Heart left ventricle (tissue), 16 donors: ENCODE data around the gene MACC1. TPM values are rescaled to one million over a fixed set of nuclear protein-coding genes. Genes with fewer than 3 reads are reported as not detected.

Experiments used
- ATAC-seq, 4 donors: fragments of 200-7000 bp; cut with Tn5 transposase; one replicate each; pipeline ENCODE4 v1.9.1; 2020 to 2022; ENCODE audit warnings: moderate library complexity in 4 of 4, mild to moderate bottlenecking in 3 of 4, moderate number of reproducible peaks in 1 of 4
- DNase-seq, 5 donors: peaks; one replicate each; pipeline ENCODE4 v3.0.0-alpha.2; 2020
- H3K27ac ChIP-seq, 12 donors: fragments of 200-600 bp; sonication (generic) in 4 of 12; one replicate each; pipeline versions ENCODE4 v1.5.0 to v1.8.0; 2016 to 2022; ENCODE audit warnings: mild to moderate bottlenecking in 2 of 12
- H3K27me3 ChIP-seq, 9 donors: fragments of 200-600 bp; sonication (generic) in 2 of 9; one replicate each; pipeline versions ENCODE4 v1.5.1 to v1.8.0; 2016 to 2022; ENCODE audit warnings: mild to moderate bottlenecking in 3 of 9
- H3K36me3 ChIP-seq, 9 donors: fragments of 200-600 bp; sonication (generic) in 2 of 9; one replicate each; pipeline versions ENCODE4 v1.5.0 to v1.8.0; 2018 to 2022; ENCODE audit warnings: mild to moderate bottlenecking in 2 of 9
- H3K4me1 ChIP-seq, 12 donors: fragments of 200-600 bp; sonication (generic) in 4 of 12; one replicate each; pipeline versions ENCODE4 v1.5.0 to v1.8.0; 2016 to 2022; ENCODE audit warnings: mild to moderate bottlenecking in 3 of 12
- H3K4me3 ChIP-seq, 12 donors: fragments of 200-600 bp; sonication (generic) in 4 of 12; one replicate each; pipeline versions ENCODE4 v1.5.0 to v1.8.0; 2017 to 2022; ENCODE audit warnings: mild to moderate bottlenecking in 9 of 12, moderate library complexity in 4 of 12
- H3K9me3 ChIP-seq, 12 donors: fragments of 200-600 bp; sonication (generic) in 4 of 12; one replicate each; pipeline versions ENCODE4 v1.5.0 to v1.8.0; 2016 to 2022; ENCODE audit warnings: mild to moderate bottlenecking in 1 of 12
- POLR2A ChIP-seq, 2 donors: fragments of 450-650 bp; IDR thresholded peaks; one replicate each; pipeline ENCODE4 v1.6.1; 2017; ENCODE audit warnings: antibody characterized with exemption in 2 of 2, mild to moderate bottlenecking in 2 of 2, moderate library complexity in 2 of 2
- WGBS, 4 donors: extraction: QIAGEN DNeasy Blood & Tissue Kit in 2 of 4; methylation state at CpG; one replicate each; pipeline versions ENCODE4 v1.1.5 to v1.1.7; 2013 to 2018; 5-methylcytosine and 5-hydroxymethylcytosine counted together
- intact Hi-C, 10 donors: fragments of 100-400 bp; cut with DNase I; formaldehyde crosslinking; loops; one replicate each; pipeline versions ENCODE4 v1.11.1 to v1.14.2; 2022
- polyA plus RNA-seq, 2 donors: library from polyadenylated mRNA; stranded (reverse); fragments of 200-250 nt; gene quantifications; one replicate each; pipeline ENCODE4 v1.2.3, GENCODE V29; 2013
- total RNA-seq, 9 donors: library from RNA; depleted of rRNA in 2 of 9; stranded (reverse); fragments of >200 nt in 2 of 9; fragmentation: NEBNext Ultra II Directional in 3 of 9; extraction: Animal tissue kit (Norgen Biotek cat#: 25700) in 3 of 9; gene quantifications; one replicate each; pipeline versions ENCODE4 v1.1.0 to v1.2.4, GENCODE V29; 2016 to 2023
- TF ChIP-seq, protein P1 (sequence below), 12 donors: fragments of 200-600 bp; sonication (generic) in 4 of 12; IDR thresholded peaks; one replicate each; pipeline versions ENCODE4 v1.5.0 to v1.8.0; 2018 to 2022; ENCODE audit warnings: antibody characterized with exemption in 12 of 12, mild to moderate bottlenecking in 5 of 12
- donor health status: ischemic (EF 13 %, LVEDD 7.1; RV severe dilation, severe dysfunction).
- donor health status: healthy with polysubstance abuse.
- donor health status: DM: no; HTN: yes; CAD: no.
- donor health status: DM: no; HTN: no; CAD: no.
- donor health status: ischemic (EF 25% LVEDD 6.9; RV normal size, moderate dysfunction).
- donor health status: ischemic (EF 25% LVEDD 5.7; RV mildly dilated, moderate dysfunction).
- donor health status: healthy.
- donor health status: DM: yes; HTN: yes; CAD: no.
- donor health status: ischemic (EF 35%, LVEDD 5.7; RV mildly dilated, moderate dysfunction).
- donor health status: nonischemic (EF 11% LVEDD 7.7; RV severe dilation, severe dysfunction).
- donor health status: DM: yes; HTN: yes; CAD: no.
- donor health status: PGD.
- donor health status: ischemic (EF 29% LVEDD 5.4; RV normal size, mild dysfunction).
- donor health status: nonischemic (EF 23%, LVEDD 6.1; RV moderate dilation, normal function).

MACC1 gene
- total and polyA plus RNA-seq, 11 donors: under 0.01 to 1.3 (median 0.12) TPM; not detected in 4

DNA sequence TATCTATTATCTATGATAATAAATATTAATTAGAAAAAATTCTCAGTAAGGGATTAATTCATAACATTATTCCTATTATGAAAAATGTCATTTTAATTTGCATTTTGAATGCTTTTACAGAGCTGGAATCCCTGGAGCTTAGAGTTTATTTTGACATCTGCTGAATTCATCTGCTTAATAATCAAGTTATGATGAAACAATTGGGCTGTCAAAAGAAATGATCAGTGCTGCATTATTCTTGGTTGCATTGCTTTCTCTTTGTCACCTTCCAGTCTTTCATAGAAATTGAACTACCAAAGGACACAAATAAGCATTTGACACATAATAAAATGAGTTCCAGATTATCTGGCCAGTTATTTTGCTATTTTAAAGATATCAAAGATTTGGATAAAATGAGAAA is 40.0 kb upstream of the MACC1 start:
- Histone ChIP-seq H3K27me3 (no peaks in the 10 kb centered on the region), H3K4me3 (no peak overlapping the region), H3K4me1 (peaks cover 0 to 12% (median 0%) of the 10 kb centered on the region in 12 donors), H3K9me3 (no peaks in the 10 kb centered on the region), H3K27ac (no peak overlapping the region), H3K36me3 (no peaks in the 10 kb centered on the region)
- ATAC-seq (no peak), DNase-seq (no peak)
- intact Hi-C loops: no loop called here
- TF ChIP-seq, protein P1, sequence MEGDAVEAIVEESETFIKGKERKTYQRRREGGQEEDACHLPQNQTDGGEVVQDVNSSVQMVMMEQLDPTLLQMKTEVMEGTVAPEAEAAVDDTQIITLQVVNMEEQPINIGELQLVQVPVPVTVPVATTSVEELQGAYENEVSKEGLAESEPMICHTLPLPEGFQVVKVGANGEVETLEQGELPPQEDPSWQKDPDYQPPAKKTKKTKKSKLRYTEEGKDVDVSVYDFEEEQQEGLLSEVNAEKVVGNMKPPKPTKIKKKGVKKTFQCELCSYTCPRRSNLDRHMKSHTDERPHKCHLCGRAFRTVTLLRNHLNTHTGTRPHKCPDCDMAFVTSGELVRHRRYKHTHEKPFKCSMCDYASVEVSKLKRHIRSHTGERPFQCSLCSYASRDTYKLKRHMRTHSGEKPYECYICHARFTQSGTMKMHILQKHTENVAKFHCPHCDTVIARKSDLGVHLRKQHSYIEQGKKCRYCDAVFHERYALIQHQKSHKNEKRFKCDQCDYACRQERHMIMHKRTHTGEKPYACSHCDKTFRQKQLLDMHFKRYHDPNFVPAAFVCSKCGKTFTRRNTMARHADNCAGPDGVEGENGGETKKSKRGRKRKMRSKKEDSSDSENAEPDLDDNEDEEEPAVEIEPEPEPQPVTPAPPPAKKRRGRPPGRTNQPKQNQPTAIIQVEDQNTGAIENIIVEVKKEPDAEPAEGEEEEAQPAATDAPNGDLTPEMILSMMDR (IDR thresholded peaks at IDR 0.05): no peak
- no peak for TF ChIP-seq POLR2A (IDR thresholded peaks at IDR 0.05)

GRCh38 chr7:20249920-20250319 is 32.7 kb upstream of the MACC1 start:
- no peaks in the 10 kb centered on the region for H3K27me3 ChIP-seq
- peaks cover 0 to under 1% (median 0%) of the 10 kb centered on the region in 12 donors for H3K4me1 ChIP-seq
- TF ChIP-seq, protein P1 (IDR thresholded peaks at IDR 0.05): no peak
- TF ChIP-seq POLR2A (IDR thresholded peaks at IDR 0.05): no peak
- H3K4me3 ChIP-seq: no peak overlapping the region
- H3K36me3 ChIP-seq: no peaks in the 10 kb centered on the region
- ATAC-seq: no peak
- no peak for DNase-seq
- H3K27ac ChIP-seq: no peak overlapping the region
- no peaks in the 10 kb centered on the region for H3K9me3 ChIP-seq
- 74 to 90% (median 86%) methylated on average over 1 of the region's 1 CpG for WGBS, 4 donors
- intact Hi-C loops: no loop called here

DNA sequence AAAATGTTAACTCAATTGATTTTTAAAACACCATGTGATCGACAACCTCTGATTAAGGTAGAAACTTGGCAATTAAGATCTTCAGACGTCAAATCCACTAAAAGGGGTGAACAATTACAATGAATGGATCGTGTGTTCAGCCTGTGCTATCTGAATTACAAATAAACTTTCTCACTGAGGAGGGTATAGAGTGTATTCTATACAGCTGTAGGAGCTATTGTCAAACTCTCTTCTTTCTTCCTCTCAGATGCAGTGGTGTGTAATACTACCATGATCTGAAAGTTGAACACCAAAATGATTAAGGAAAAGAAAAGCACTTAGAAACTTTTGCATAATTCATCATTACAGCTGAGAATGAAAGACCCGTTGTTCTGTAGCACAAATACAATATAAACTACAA is 32.2 kb upstream of the MACC1 start:
- no peaks in the 10 kb centered on the region for H3K36me3 ChIP-seq
- no peak for ATAC-seq
- no peak for DNase-seq
- H3K4me3 ChIP-seq: no peak overlapping the region
- no peak for TF ChIP-seq POLR2A (IDR thresholded peaks at IDR 0.05)
- TF ChIP-seq, protein P1 (IDR thresholded peaks at IDR 0.05): no peak
- 78 to 83% (median 79%) methylated on average over 4 of the region's 4 CpGs for WGBS, 4 donors
- no peaks in the 10 kb centered on the region for H3K9me3 ChIP-seq
- intact Hi-C loops: no loop called here
- H3K27me3 ChIP-seq: no peaks in the 10 kb centered on the region
- no peak overlapping the region for H3K27ac ChIP-seq
- peaks cover 0 to 6% (median 0%) of the 10 kb centered on the region in 12 donors for H3K4me1 ChIP-seq

- TF ChIP-seq POLR2A (IDR thresholded peaks at IDR 0.05): no peak
- TF ChIP-seq, protein P1 (IDR thresholded peaks at IDR 0.05): no peak
- no peaks in the 10 kb centered on the region for H3K9me3 ChIP-seq
- H3K4me1 ChIP-seq: peaks cover 0 to 12% (median 0%) of the 10 kb centered on the region in 12 donors
- H3K4me3 ChIP-seq: no peak overlapping the region
- no peak overlapping the region for H3K27ac ChIP-seq
- H3K27me3 ChIP-seq: no peaks in the 10 kb centered on the region
- 87 to 88% (median 87%) methylated on average over 5 of the region's 5 CpGs for WGBS, 4 donors
- DNase-seq (no peak), ATAC-seq (no peak)
- H3K36me3 ChIP-seq: no peaks in the 10 kb centered on the region
- intact Hi-C loops: no loop called here
These were observed 29.1 kb upstream of the MACC1 start for GRCh38 chr7:20246236-20246635.
